SU-DHL-6 (cell line): Measurements from ENCODE around the gene SLC16A3.

Source experiments
- H2AFZ ChIP-seq: fragments of 200-600 bp; sonication (generic); 2 replicates; pipeline ENCODE4 v1.6.1; 2014; ENCODE audit warnings: low read depth, mild to moderate bottlenecking, moderate library complexity, mixed read lengths, antibody characterized with exemption, low read length; ENCODE audit not compliant: severe bottlenecking
- H3F3A ChIP-seq: fragments of 200-600 bp; shearing (Covaris generic); 2 replicates; pipeline ENCODE4 v1.6.0; 2016; ENCODE audit warnings: antibody characterized with exemption, mild to moderate bottlenecking; ENCODE audit not compliant: insufficient read depth
- H3K27ac ChIP-seq: fragments of 200-600 bp; sonication (generic); 2 replicates; pipeline ENCODE4 v1.5.1; 2016; ENCODE audit warnings: low read depth, mild to moderate bottlenecking, low read length, moderate library complexity, mixed read lengths
- H3K27me3 ChIP-seq: fragments of 200-600 bp; sonication (generic), shearing (Covaris generic); 2 replicates; pipeline ENCODE4 v1.6.0; 2014; ENCODE audit warnings: mild to moderate bottlenecking, low read length
- H3K36me3 ChIP-seq: fragments of 200-600 bp; sonication (generic); 2 replicates; pipeline ENCODE4 v1.6.1; 2014; ENCODE audit warnings: mild to moderate bottlenecking, low read length, mixed read lengths
- H3K4me2 ChIP-seq: fragments of 300-600, 200-600 bp; shearing (Covaris generic), sonication (generic); 2 replicates; pipeline ENCODE4 v1.6.0; 2014; ENCODE audit warnings: low read length, low read depth, mild to moderate bottlenecking; ENCODE audit not compliant: poor library complexity, severe bottlenecking
- H3K4me3 ChIP-seq: fragments of 200-600 bp; sonication (generic); 2 replicates; pipeline ENCODE4 v1.5.1; 2014; ENCODE audit warnings: antibody characterized with exemption, low read length, mild to moderate bottlenecking, mixed read lengths; ENCODE audit not compliant: insufficient read depth, poor library complexity, severe bottlenecking
- H3K79me2 ChIP-seq: fragments of 200-600 bp; sonication (generic); 2 replicates; pipeline ENCODE4 v1.6.1; 2014; ENCODE audit warnings: mild to moderate bottlenecking, low read length, moderate library complexity; ENCODE audit not compliant: insufficient read depth
- H3K9ac ChIP-seq: fragments of 200-600 bp; sonication (generic); 2 replicates; pipeline ENCODE4 v1.7.0; 2014; ENCODE audit warnings: mild to moderate bottlenecking, low read length
- H3K9me2 ChIP-seq: fragments of 200-600 bp; sonication (generic); replicated peaks from 2 replicates; pipeline ENCODE4 v1.6.1; 2014; ENCODE audit warnings: low read length; ENCODE audit not compliant: insufficient read depth
- H3K9me3 ChIP-seq: fragments of 200-600 bp; sonication (generic); 2 replicates; pipeline ENCODE4 v1.6.1; 2014; ENCODE audit warnings: low read length, mixed read lengths; ENCODE audit not compliant: insufficient read depth
- H4K20me1 ChIP-seq: fragments of 200-600 bp; sonication (generic); 2 replicates; pipeline ENCODE4 v1.6.1; 2014; ENCODE audit warnings: low read depth, mild to moderate bottlenecking, antibody characterized with exemption, low read length, moderate library complexity, mixed read lengths
- CTCF ChIP-seq: fragments of 200-600 bp; sonication (generic); IDR thresholded peaks from one replicate; pipeline ENCODE4 v1.5.1; 2017; ENCODE audit warnings: antibody characterized with exemption, mild to moderate bottlenecking, low read length, moderate library complexity; ENCODE audit not compliant: insufficient read depth, poor library complexity, severe bottlenecking
- EZH2phosphoT487 ChIP-seq: fragments of 200-600 bp; sonication (generic), shearing (Covaris generic); conservative IDR thresholded peaks from 2 replicates; pipeline ENCODE4 v1.6.1; 2018; ENCODE audit warnings: mild to moderate bottlenecking, antibody characterized with exemption, low read length, moderate library complexity, mixed read lengths

Gene SLC16A3

GRCh38 chr17:82200135-82200534 is 28.7 kb upstream of the SLC16A3 start:
- H3K27ac ChIP-seq = no peak overlapping the region

GRCh38 chr17:82200743-82201497 is 27.9 kb upstream of the SLC16A3 start:
- Histone ChIP-seq H3K4me2 (no peak overlapping the region), H3K9ac (no peak overlapping the region), H3K36me3 (no peaks in the 10 kb centered on the region), H2AFZ (no peak overlapping the region), H3K27me3 (no peaks in the 10 kb centered on the region), H3K9me3 (no peaks in the 10 kb centered on the region), H3F3A (no peaks in the 10 kb centered on the region), H3K27ac (no peak overlapping the region), H3K9me2 (no peaks in the 10 kb centered on the region), H3K79me2 (no peaks in the 10 kb centered on the region), H3K4me3 (no peak overlapping the region), H4K20me1 (no peaks in the 10 kb centered on the region)
- TF ChIP-seq CTCF (no peak), EZH2phosphoT487 (no peak)

More at GRCh38 chr17:82200135-82200534, 28.7 kb upstream of the SLC16A3 start:
- no peak overlapping the region for H3K4me2 ChIP-seq
- no peaks in the 10 kb centered on the region for H3K36me3 ChIP-seq
- no peak overlapping the region for H2AFZ ChIP-seq
- TF ChIP-seq CTCF (no peak), EZH2phosphoT487 (no peak)
- no peaks in the 10 kb centered on the region for H3F3A ChIP-seq
- H3K79me2 ChIP-seq = no peaks in the 10 kb centered on the region
- H3K9me2 ChIP-seq = no peaks in the 10 kb centered on the region
- H4K20me1 ChIP-seq = no peaks in the 10 kb centered on the region
- H3K9ac ChIP-seq = no peak overlapping the region
- no peaks in the 10 kb centered on the region for H3K9me3 ChIP-seq
- no peaks in the 10 kb centered on the region for H3K27me3 ChIP-seq
- H3K4me3 ChIP-seq = no peak overlapping the region

DNA sequence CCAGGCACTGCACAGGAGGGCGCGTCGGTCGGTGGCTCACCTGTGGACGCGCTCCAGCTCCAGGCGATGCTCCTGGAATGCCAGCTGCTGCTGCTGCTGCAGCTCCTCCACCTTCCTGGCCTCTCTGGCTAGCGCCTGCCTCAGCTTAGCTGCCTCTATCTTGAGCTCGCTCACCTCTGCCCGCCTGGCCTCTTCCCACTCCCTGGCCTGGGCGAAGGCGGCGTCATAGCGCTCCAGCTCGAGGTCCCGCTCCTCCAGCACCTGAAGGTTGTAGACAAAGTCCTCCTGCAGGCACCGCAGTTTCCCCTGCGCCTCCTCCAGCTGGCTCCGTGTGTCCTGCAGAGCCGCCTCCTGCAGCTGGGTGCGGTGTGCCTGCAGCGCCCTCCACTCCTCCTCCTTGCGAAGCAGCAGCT is 27.3 kb upstream of the SLC16A3 start:
- H3K4me3 ChIP-seq = no peak overlapping the region
- H3K9me3 ChIP-seq = no peaks in the 10 kb centered on the region
- H4K20me1 ChIP-seq = no peaks in the 10 kb centered on the region
- no peaks in the 10 kb centered on the region for H3K9me2 ChIP-seq
- H3K4me2 ChIP-seq = no peak overlapping the region
- no peaks in the 10 kb centered on the region for H3K79me2 ChIP-seq
- no peak overlapping the region for H3K9ac ChIP-seq
- TF ChIP-seq EZH2phosphoT487 (no peak), CTCF (no peak)
- no peaks in the 10 kb centered on the region for H3F3A ChIP-seq
- no peaks in the 10 kb centered on the region for H3K36me3 ChIP-seq
- H3K27ac ChIP-seq = no peak overlapping the region
- H3K27me3 ChIP-seq = no peaks in the 10 kb centered on the region
- no peak overlapping the region for H2AFZ ChIP-seq
